Neuron (in vitro differentiated cells): ENCODE results near the gene PLA2G10.
"Not testable (repeated sequence)": the region's sequence is repeated elsewhere in the genome, so short reads cannot be mapped to it uniquely, and the experiment has no call there.

Source experiments
- H2AFZ ChIP-seq: one replicate; pipeline ENCODE4 v1.6.1; 2013; ENCODE audit warnings: low read depth, mild to moderate bottlenecking, inconsistent platforms, low read length, moderate library complexity
- H3K27me3 ChIP-seq: one replicate; pipeline ENCODE4 v1.6.1; 2013; ENCODE audit warnings: low read length; ENCODE audit not compliant: insufficient read depth
- H3K36me3 ChIP-seq: one replicate; pipeline ENCODE4 v1.6.1; 2013; ENCODE audit warnings: low read length; ENCODE audit not compliant: insufficient read depth
- H3K4me1 ChIP-seq: one replicate; pipeline ENCODE4 v1.6.1; 2013; ENCODE audit warnings: low read length; ENCODE audit not compliant: insufficient read depth
- H3K4me3 ChIP-seq: 2 replicates; pipeline ENCODE4 v1.5.1; 2013; ENCODE audit warnings: mild to moderate bottlenecking, low read length, moderate library complexity
- H3K9me3 ChIP-seq: one replicate; pipeline ENCODE4 v1.6.1; 2013; ENCODE audit warnings: low read length

Gene PLA2G10

DNA sequence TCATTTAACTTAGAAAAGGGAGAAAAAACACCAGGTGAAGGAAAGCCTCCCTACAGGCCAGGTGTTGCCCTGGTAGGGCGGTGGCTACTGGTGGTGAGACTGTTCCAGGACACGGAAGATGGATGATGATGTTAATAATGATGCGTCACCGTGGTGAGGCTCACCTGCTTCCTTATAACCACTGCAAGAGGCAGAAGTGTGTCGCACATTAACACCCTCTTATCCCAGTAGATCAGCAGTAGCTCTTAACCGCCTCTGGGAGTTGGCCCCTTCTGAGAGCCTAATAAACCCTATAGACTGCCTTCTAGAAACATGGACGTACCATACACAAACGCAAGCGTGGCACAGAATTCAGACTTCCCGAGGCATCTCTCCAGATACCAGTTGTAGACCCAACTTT, 53.6 kb downstream of the PLA2G10 start:
- Histone ChIP-seq H3K4me3 (no peak overlapping the region), H3K9me3 (no peaks in the 10 kb centered on the region), H3K4me1 (no peaks in the 10 kb centered on the region), H2AFZ (no peak overlapping the region), H3K27me3 (no peaks in the 10 kb centered on the region), H3K36me3 (peaks cover 35% of the 10 kb centered on the region)

DNA sequence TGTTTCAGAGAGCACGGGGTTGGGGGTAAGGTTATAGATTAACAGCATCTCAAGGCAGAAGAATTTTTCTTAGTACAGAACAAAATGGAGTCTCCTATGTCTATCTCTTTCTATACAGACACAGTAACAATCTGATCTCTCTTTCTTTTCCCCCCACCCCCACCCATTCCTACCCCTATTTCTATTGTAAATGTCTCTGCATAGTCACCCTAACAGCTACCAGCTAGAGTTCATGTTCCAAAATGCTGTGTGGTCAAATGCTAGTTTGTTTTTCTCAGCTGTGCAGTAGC, 57.2 kb downstream of the PLA2G10 start:
- peaks cover 20% of the 10 kb centered on the region for H3K36me3 ChIP-seq
- not testable (repeated sequence) for H3K9me3 ChIP-seq, H3K27me3 ChIP-seq, H2AFZ ChIP-seq, H3K4me3 ChIP-seq
- peaks cover 13% of the 10 kb centered on the region for H3K4me1 ChIP-seq

DNA sequence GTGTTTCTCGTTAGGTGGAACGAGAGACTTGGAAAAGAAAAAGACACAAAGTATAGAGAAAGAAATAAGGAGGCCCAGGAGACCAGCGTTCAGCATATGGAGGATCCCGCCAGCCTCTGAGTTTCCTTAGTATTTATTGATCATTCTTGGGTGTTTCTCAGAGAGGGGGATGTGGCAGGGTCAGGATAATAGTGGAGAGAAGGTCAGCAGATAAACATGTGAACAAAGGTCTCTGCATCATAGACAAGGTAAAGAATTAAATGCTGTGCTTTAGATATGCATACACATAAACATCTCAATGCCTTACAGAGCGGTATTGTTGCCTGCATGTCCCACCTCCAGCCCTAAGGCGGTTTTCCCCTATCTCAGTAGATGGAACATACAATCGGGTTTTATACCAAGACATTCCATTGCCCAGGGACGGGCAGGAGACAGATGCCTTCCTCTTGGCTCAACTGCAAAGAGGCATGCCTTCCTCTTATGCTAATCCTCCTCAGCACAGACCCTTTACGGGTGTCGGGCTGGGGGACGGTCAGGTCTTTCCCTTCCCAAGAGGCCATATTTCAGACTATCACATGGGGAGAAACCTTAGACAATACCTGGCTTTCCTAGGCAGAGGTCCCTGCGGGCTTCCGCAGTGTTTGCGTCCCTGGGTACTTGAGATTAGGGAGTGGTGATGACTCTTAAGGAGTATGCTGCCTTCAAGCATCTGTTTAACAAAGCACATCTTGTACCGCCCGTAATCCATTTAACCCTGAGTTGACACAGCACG, 57.7 kb downstream of the PLA2G10 start:
- H3K9me3 ChIP-seq, H3K27me3 ChIP-seq, H3K4me3 ChIP-seq, H2AFZ ChIP-seq: not testable (repeated sequence)
- H3K36me3 ChIP-seq = peaks cover 20% of the 10 kb centered on the region
- peaks cover 13% of the 10 kb centered on the region for H3K4me1 ChIP-seq

DNA sequence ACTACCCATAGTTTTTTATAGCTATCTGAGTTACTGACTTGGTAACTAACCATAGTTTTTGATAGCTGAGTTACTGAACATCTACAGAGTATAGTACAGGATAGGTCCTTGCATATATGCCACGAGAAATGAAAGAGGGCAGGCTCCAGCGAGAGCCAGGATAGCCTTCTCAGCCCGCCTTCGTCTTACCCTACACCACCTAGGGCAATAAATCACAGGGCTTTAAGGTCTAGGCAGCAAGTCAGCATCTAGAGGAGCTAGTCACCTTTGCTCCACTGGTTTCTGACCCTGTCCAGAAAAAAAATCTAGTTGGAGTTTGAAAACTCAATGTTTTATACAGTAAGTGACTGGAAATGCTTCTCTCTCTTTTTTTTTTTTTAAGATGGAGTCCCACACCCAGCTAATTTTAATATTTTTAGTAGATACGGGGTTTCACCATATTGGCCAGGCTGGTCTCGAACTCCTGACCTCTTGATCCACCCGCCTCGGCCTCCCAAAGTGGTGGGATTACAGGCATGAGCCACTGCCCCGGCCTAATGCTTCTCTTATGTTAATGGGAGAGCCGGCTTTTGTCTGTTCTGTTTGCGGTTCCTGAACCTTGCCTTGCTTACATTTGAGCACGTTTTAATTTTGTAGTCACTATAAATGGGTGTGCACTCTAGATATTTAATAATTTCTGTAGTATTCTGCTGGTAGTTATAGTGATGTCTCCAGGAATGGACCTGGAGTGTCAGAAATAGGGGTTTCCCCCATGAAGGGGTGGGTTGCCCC, 58.5 kb downstream of the PLA2G10 start:
- peaks cover 13% of the 10 kb centered on the region for H3K4me1 ChIP-seq
- H3K4me3 ChIP-seq = no peak overlapping the region
- peaks cover 14% of the 10 kb centered on the region for H3K36me3 ChIP-seq
- H3K27me3 ChIP-seq = no peaks in the 10 kb centered on the region
- H2AFZ ChIP-seq = no peak overlapping the region
- H3K9me3 ChIP-seq = no peaks in the 10 kb centered on the region

DNA sequence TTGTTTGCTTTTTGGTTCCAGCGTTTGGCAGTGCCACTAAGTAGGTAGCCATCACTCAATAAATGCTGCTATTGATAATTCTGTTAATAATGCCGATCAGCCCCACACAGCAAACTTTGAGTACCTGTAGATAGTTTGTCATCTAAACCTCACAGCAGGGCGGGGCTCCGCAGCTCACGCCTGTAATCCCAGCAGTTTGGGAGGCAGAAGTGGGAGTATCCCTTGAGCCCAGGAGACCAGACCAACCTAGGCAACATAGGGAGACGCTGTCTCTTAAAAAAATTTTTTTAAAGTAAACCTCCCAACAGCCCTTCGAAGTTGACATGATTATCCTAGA, 59.8 kb downstream of the PLA2G10 start:
- Histone ChIP-seq H3K4me1 (peaks cover 17% of the 10 kb centered on the region), H3K4me3 (peak overlapping the region; percentile 76), H3K27me3 (no peaks in the 10 kb centered on the region), H3K9me3 (no peaks in the 10 kb centered on the region), H3K36me3 (peaks cover 9% of the 10 kb centered on the region), H2AFZ (no peak overlapping the region)

DNA sequence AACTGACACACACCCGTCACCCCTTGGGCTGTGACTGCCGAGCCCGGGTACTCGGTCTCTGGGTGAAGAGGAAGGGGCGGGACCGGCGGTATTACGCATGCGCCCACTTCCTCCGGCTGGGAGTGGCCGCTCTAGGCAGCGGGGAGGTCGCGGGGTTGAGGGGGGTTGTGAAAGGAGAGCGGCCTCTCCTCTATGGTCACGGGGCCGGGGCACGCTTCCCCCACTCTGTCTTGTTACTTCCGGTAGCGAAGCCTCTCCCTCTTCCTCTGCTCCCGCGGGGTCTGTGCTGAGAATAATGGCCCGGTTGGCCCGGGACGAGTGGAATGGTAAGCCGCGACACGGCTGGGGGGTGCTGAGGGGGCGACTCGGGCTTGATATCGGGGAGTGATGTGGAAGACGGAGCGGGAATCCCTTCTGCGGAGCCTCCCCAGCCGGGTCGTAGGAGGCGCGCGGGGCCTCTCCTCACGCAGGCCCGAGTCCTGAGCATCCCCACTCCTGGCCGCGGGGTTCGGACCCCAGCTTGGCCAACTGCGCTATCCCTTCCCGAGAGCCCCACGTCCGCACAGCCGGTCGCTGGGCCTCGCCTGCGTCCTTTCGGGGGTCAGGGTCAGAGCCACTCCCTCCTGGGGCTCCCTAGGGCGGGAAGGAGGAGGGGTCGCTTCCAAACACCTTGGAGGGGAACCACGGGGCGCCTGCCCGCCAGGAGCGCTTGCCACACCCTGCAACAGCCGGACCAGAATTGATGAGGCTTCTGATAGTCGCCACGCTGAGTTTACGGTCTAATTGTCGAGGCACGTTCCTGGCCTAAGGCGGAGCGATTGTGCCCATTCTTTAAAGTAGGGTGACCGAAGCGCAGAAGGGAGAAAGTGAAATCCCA, 61.2 kb downstream of the PLA2G10 start, which contains the start of gene BFAR:
BFAR (plus strand) TSS at position 259 of the 877 bp plus-strand sequence. CDS start 11,396 bp downstream, outside the sequence.
- peaks cover 4% of the 10 kb centered on the region for H3K36me3 ChIP-seq
- H3K4me3 ChIP-seq = peak within 1 kb of the TSS; percentile 76
- peaks cover 26% of the 10 kb centered on the region for H3K4me1 ChIP-seq
- no peaks in the 10 kb centered on the region for H3K9me3 ChIP-seq
- H2AFZ ChIP-seq = peak within 1 kb of the TSS; percentile 6
- H3K27me3 ChIP-seq = no peaks in the 10 kb centered on the region

DNA sequence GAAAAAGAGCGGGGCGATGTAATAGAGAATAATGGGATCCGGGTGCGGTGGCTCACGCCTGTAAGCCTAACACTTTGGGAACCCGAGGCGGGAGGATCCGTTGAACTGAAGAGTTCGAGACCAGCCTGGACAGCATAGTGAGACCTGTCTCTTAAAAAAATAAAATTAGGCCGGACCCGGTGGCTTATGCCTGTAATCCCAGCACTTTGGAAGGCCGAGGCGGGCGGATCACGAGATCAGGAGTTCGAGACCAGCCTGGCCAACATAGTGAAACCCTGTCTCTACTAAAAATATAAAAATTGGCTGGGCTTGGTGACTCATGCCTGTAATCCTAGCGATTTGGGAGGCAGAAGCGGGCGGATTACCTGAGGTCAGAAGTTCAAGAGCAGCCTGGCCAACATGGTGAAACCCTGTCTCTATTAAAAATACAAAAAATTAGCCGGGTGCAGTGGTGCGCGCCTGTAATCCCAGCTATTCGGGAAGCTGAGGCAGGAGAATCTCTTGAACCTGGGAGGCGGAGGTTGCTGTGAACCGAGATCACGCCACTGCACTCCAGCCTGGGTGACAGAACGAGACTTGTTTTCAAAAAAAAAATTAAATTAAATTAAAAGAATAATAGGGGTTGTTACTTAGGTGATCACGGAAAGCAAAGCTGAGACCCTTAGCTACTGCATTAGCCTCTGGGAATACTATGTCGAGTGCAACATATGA, 63.3 kb downstream of the PLA2G10 start:
- H3K4me3 ChIP-seq = peak overlapping the region; percentile 94
- not testable (repeated sequence) for H3K9me3 ChIP-seq, H3K27me3 ChIP-seq
- peaks cover 20% of the 10 kb centered on the region for H3K36me3 ChIP-seq
- H3K4me1 ChIP-seq = peaks cover 26% of the 10 kb centered on the region
- peak overlapping the region; percentile 11 for H2AFZ ChIP-seq

DNA sequence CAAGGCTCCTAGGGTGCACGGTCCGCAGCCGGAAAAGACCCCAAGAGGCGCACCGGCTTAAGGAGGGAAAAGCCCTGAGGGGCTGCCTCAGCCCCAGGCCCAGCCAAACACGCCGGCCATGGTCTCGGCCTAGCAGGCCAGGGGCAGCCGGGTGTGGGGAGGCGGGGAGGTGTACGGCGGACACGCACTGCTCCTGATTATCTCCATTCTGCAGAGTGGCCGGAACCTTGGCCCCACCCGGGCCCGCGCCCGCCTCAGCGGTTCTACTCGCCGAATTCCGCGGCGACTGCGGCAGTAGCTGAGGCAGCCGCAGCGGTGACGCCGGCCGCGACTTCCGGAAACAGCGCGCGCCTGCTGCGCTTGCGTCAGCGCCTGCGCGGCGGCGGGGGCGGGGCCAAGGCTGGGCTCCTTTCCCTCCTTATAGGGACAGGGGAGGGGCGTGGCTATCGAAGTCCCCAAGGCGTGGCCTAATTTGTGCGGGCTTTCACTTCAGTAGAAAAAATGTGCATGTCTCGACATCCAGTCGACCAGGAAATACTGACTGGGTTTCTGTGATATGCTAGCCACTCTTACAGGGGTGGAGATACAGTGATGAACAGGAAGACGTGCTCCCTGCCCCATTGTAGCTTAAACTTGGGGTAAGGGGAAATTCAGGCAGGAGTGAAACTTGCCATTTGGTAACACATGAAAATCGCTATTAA, 64.0 kb downstream of the PLA2G10 start, which contains the start of gene PARN:
PARN (minus strand) TSS at position 342 of the 701 bp plus-strand sequence; CDS start at position 207, 135 bp downstream.
- Histone ChIP-seq H3K4me3 (peak within 1 kb of the TSS; percentile 94), H3K27me3 (no peaks in the 10 kb centered on the region), H3K4me1 (peaks cover 26% of the 10 kb centered on the region), H3K36me3 (peaks cover 27% of the 10 kb centered on the region), H3K9me3 (no peaks in the 10 kb centered on the region), H2AFZ (peak within 1 kb of the TSS; percentile 11)

DNA sequence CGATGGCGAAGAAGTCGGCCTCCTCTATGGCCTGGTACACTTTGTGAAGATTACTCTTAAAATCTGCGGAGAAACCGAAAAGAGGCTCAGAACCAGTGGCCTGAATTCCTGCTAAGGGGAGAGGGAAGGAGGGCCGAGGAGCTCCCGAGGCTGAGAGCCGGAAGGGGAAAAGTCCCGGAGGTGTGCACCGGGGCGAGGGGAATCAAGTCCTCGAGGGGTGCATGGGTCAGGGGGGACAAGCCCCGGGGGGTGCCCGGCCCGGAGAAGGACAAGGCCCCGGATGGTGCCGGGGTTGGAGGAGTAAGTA, 64.5 kb downstream of the PLA2G10 start:
- no peaks in the 10 kb centered on the region for H3K27me3 ChIP-seq
- peak overlapping the region; percentile 94 for H3K4me3 ChIP-seq
- H3K4me1 ChIP-seq = peaks cover 22% of the 10 kb centered on the region
- H2AFZ ChIP-seq = peak overlapping the region; percentile 11
- H3K9me3 ChIP-seq = no peaks in the 10 kb centered on the region
- peaks cover 28% of the 10 kb centered on the region for H3K36me3 ChIP-seq

DNA sequence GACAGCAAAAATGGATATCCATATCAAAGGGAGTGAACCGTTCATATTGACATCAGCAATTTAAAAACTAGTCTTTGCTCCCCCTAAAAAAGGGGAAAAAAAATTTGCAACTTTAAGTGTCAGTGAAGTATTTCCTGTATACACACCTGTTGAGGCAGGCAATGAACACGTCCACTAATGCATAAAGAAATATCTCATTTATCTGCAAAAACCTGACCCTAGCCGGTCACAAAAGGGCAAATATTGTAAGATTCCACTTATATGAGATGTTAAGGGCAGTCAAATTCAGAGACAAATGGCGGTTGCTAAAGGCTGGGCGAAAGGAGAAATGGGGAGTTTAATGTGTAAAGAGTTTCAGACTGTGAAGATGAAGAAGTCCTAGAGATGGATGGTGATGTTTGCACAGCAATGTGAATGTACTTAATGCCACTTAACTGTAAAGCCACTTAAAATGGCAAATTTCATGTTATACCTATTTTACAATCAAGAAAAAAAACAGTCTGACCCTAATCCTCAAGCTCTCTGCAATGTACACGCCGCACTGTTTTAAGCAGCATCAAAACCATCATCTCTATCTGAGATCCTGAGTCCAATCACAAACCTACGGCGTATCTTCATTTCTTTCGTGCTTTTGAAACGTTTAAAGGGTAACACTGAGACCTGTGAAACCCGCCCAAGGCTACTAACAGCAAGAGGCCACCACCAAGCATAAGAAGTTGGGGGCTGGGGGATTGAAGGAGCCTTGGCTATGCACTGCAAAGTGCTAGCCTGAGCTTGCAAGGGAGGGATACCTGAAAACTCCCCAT, 65.1 kb downstream of the PLA2G10 start:
- Histone ChIP-seq H3K27me3 (no peaks in the 10 kb centered on the region), H3K4me3 (peak overlapping the region; percentile 94), H2AFZ (peak overlapping the region; percentile 11), H3K9me3 (no peaks in the 10 kb centered on the region), H3K36me3 (peaks cover 33% of the 10 kb centered on the region), H3K4me1 (peaks cover 17% of the 10 kb centered on the region)

DNA sequence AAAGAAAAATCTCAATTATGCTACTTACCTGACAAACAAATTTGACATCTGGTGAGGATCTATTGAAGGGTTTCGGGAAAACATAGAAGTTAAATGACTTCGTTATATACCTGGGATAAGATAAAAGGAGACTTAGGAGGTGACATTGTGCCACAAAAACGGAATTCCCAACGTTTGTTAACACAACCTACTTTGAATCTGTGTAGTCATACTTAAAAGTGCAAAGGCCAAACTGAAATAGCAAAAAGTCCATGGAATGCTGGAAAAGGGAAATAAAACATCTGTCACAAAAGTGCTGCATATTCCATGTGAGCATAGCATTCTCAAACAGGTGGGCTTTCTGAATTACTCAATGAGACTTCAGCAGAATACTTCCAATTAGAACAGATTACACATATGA, 67.0 kb downstream of the PLA2G10 start:
- Histone ChIP-seq H3K36me3 (peaks cover 44% of the 10 kb centered on the region), H3K9me3 (no peaks in the 10 kb centered on the region), H3K27me3 (no peaks in the 10 kb centered on the region), H3K4me3 (no peak overlapping the region), H3K4me1 (peaks cover 15% of the 10 kb centered on the region), H2AFZ (no peak overlapping the region)
